Endodermal cell (in vitro differentiated cells): ENCODE measurements around the gene FARSA. TPM values are rescaled to one million over a fixed set of nuclear protein-coding genes. Genes with fewer than 3 reads are reported as not detected.
"Not testable (repeated sequence)": the region's sequence is repeated elsewhere in the genome, so short reads cannot be mapped to it uniquely, and the experiment has no call there.

Source experiments
- DNase-seq: peaks from one replicate; pipeline ENCODE4 v3.0.0-alpha.2; 2017
- H3K27ac ChIP-seq: 2 replicates; pipeline ENCODE4 v1.5.1; 2013; ENCODE audit warnings: mild to moderate bottlenecking, low read depth, low read length, moderate library complexity
- H3K27me3 ChIP-seq: 2 replicates; pipeline ENCODE4 v1.6.1; 2013; ENCODE audit warnings: mild to moderate bottlenecking, low read length, moderate library complexity; ENCODE audit not compliant: insufficient read depth, control insufficient read depth, poor library complexity, severe bottlenecking
- H3K36me3 ChIP-seq: 2 replicates; pipeline ENCODE4 v1.7.0; 2013; ENCODE audit warnings: mild to moderate bottlenecking, low read length, moderate library complexity; ENCODE audit not compliant: control insufficient read depth, insufficient read depth
- H3K4me1 ChIP-seq: one replicate; pipeline ENCODE4 v1.7.0; 2013; ENCODE audit warnings: low read length; ENCODE audit not compliant: control insufficient read depth, insufficient read depth
- H3K4me3 ChIP-seq: 2 replicates; pipeline ENCODE4 v1.5.1; 2013; ENCODE audit warnings: mild to moderate bottlenecking, low read length, moderate library complexity
- H3K9ac ChIP-seq: 2 replicates; pipeline ENCODE4 v1.6.1; 2013; ENCODE audit warnings: mild to moderate bottlenecking, low read length, moderate library complexity; ENCODE audit not compliant: poor library complexity, severe bottlenecking; ENCODE audit errors: extremely low read depth
- H3K9me3 ChIP-seq: 2 replicates; pipeline ENCODE4 v1.6.1; 2013; ENCODE audit warnings: mild to moderate bottlenecking, low read length, moderate library complexity; ENCODE audit not compliant: control insufficient read depth
- H3K27ac Mint-ChIP-seq: 2 replicates; pipeline ENCODE4 v1.8.0; 2020; ENCODE audit warnings: mixed read lengths
- H3K27me3 Mint-ChIP-seq: 2 replicates; pipeline ENCODE4 v1.8.0; 2021; ENCODE audit warnings: mild to moderate bottlenecking, mixed read lengths; ENCODE audit not compliant: insufficient read depth
- H3K36me3 Mint-ChIP-seq: 2 replicates; pipeline ENCODE4 v1.8.0; 2020; ENCODE audit warnings: low read depth, mixed read lengths
- H3K4me1 Mint-ChIP-seq: 2 replicates; pipeline ENCODE4 v1.8.0; 2020; ENCODE audit warnings: mixed read lengths
- H3K4me3 Mint-ChIP-seq: 2 replicates; pipeline ENCODE4 v1.8.0; 2020; ENCODE audit warnings: mild to moderate bottlenecking, moderate library complexity, mixed read lengths
- H3K9me3 Mint-ChIP-seq: 2 replicates; pipeline ENCODE4 v1.8.0; 2020; ENCODE audit warnings: mild to moderate bottlenecking, mixed read lengths
- CTCF ChIP-seq: fragments of 200-600 bp; sonication (generic); conservative IDR thresholded peaks from 2 replicates; pipeline ENCODE4 v1.5.0; 2021; ENCODE audit warnings: antibody characterized with exemption, mild to moderate bottlenecking
- WGBS, 2 experiments: methylation state at CpG; one replicate each; pipeline versions ENCODE4 v1.1.5 to v1.1.7; 2013; ENCODE audit warnings: missing lambda C conversion rate in 2 of 2, mixed read lengths in 1 of 2; ENCODE audit not compliant: insufficient coverage in 1 of 2, insufficient read length in 1 of 2; 5-methylcytosine and 5-hydroxymethylcytosine counted together
- total RNA-seq, 2 donors: library from RNA; stranded (reverse); fragmentation: NEBNext Ultra II Directional in 1 of 2; extraction: Animal tissue kit (Norgen Biotek cat#: 25700) in 1 of 2; gene quantifications; 2 replicates in 1 of 2; 3 replicates in 1 of 2; pipeline ENCODE4 v1.2.1, GENCODE V29; 2021

Gene FARSA
- total RNA-seq, 2 donors from 2014 or later: 65.1 to 70.8 TPM

- H3K4me1 Mint-ChIP-seq: no peaks in the 10 kb centered on the region
- Histone ChIP-seq H3K9ac (no peak overlapping the region), H3K36me3 (peaks cover 33% of the 10 kb centered on the region), H3K9me3 (no peaks in the 10 kb centered on the region), H3K27ac (no peak overlapping the region), H3K27me3 (no peaks in the 10 kb centered on the region), H3K4me3 (no peak overlapping the region), H3K4me1 (no peaks in the 10 kb centered on the region)
- 93% methylated on average over 3 of the region's 3 CpGs for WGBS, 2 experiments
- H3K36me3 Mint-ChIP-seq: peaks cover 36% of the 10 kb centered on the region
- no peak overlapping the region for H3K27ac Mint-ChIP-seq
- TF ChIP-seq CTCF: no peak
- peaks cover 13% of the 10 kb centered on the region for H3K27me3 Mint-ChIP-seq
- H3K9me3 Mint-ChIP-seq: peaks cover 10% of the 10 kb centered on the region
- DNase-seq: no peak
- no peak overlapping the region for H3K4me3 Mint-ChIP-seq
Observed at GRCh38 chr19:12921047-12921446, 12.5 kb downstream of the FARSA start.

DNA sequence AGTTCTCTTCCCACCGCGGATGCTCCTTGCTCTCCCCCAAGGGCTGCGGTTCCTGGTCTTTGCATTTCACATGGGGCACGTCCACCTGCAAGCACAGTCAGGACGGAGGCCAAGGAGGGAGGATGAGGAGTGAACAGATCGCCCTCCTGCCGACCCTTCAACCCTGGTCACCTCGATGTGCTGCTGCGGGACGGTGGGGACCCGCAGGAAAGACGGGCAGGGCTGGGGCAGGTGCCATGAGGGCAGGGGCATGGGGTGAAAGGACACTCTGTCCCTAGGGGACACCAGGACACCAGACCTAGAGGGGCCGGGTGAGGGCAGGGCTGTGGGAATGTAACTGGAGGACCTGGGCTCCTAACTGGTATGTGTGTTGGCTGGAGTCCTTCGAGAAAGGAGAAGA lies 15.3 kb downstream of the FARSA start:
- TF ChIP-seq CTCF: no peak
- Mint-ChIP-seq H3K27me3 (peaks cover 13% of the 10 kb centered on the region), H3K36me3 (peaks cover 16% of the 10 kb centered on the region), H3K4me1 (peaks cover 11% of the 10 kb centered on the region), H3K9me3 (peaks cover 10% of the 10 kb centered on the region), H3K27ac (no peak overlapping the region), H3K4me3 (no peak overlapping the region)
- Histone ChIP-seq H3K4me1 (peaks cover 2% of the 10 kb centered on the region), H3K9ac (no peak overlapping the region), H3K4me3 (no peak overlapping the region), H3K27ac (no peak overlapping the region), H3K27me3 (no peaks in the 10 kb centered on the region), H3K9me3 (no peaks in the 10 kb centered on the region), H3K36me3 (peaks cover 13% of the 10 kb centered on the region)
- no peak for DNase-seq
- 89 to 97% methylated on average over 5 to 14 of the region's 14 CpGs for WGBS, 2 experiments

DNA sequence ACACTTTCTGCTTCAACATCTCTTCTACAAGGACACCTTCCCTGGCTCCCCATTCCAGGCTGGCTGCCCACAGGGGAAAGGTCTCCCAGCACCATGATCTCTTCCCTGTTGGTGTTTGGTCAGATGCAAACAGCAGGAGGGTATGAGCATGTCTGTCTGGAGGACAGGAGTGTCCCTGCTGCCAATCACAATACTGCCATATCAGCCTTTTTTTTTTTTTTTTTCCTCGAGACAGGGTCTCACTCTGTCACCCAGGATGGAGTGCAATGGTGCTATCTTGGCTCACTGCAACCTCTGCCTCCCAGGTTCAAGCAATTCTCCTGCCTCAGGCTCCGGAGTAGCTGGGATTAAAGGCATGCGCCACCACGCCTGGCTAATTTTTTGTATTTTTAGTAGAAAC lies 17.7 kb downstream of the FARSA start:
- not testable (repeated sequence) for H3K9me3 ChIP-seq, H3K36me3 ChIP-seq, H3K9ac ChIP-seq, DNase-seq, H3K27me3 ChIP-seq, H3K27ac Mint-ChIP-seq, H3K27ac ChIP-seq, H3K36me3 Mint-ChIP-seq, H3K4me3 ChIP-seq, H3K4me3 Mint-ChIP-seq, H3K4me1 ChIP-seq
- peaks cover 10% of the 10 kb centered on the region for H3K9me3 Mint-ChIP-seq
- H3K27me3 Mint-ChIP-seq: peaks cover 13% of the 10 kb centered on the region
- H3K4me1 Mint-ChIP-seq: peaks cover 22% of the 10 kb centered on the region
- WGBS, 2 experiments: 79 to 94% methylated on average over 3 to 4 of the region's 4 CpGs
